NOMO-1 treated with DMSO at 0.1 percent for 48 hours (cell line): ENCODE measurements around the gene ARMH3.
"Not testable (repeated sequence)": the region's sequence is repeated elsewhere in the genome, so short reads cannot be mapped to it uniquely, and the experiment has no call there.

ENCODE experiments used
- DNase-seq: peaks from one replicate; lab custom pipeline; 2025; ENCODE audit not compliant: unreplicated experiment; lab: John Stamatoyannopoulos, UW

The ARMH3 gene

GRCh38 chr10:102046095-102046494 is 9.9 kb downstream of the ARMH3 start:
- no peak for DNase-seq

- no peak for DNase-seq
These were observed 10.7 kb downstream of the ARMH3 start for GRCh38 chr10:102045292-102045691.

GRCh38 chr10:102040305-102041050 is 15.5 kb downstream of the ARMH3 start:
- no peak for DNase-seq

GRCh38 chr10:102038410-102038809 is 17.6 kb downstream of the ARMH3 start:
- DNase-seq, result no peak

- DNase-seq, result not testable (repeated sequence)
These were observed 20.2 kb downstream of the ARMH3 start for GRCh38 chr10:102035807-102036206.

- DNase-seq, result no peak
These were observed 22.2 kb downstream of the ARMH3 start for GRCh38 chr10:102033787-102034186.

GRCh38 chr10:102027261-102027660 is 28.7 kb downstream of the ARMH3 start:
- DNase-seq, result no peak

GRCh38 chr10:102024799-102025198 is 31.2 kb downstream of the ARMH3 start:
- DNase-seq, result peak; percentile 94

- DNase-seq, result no peak
These were observed 35.0 kb downstream of the ARMH3 start for GRCh38 chr10:102020938-102021337.

GRCh38 chr10:102017295-102017694 is 38.7 kb downstream of the ARMH3 start:
- DNase-seq, result no peak

- DNase-seq, result no peak
These were observed 39.6 kb downstream of the ARMH3 start for GRCh38 chr10:102016416-102016815.

GRCh38 chr10:102010961-102011360 is 45.0 kb downstream of the ARMH3 start:
- DNase-seq, result no peak

GRCh38 chr10:102009801-102010425 is 46.1 kb downstream of the ARMH3 start:
- peak; percentile 85 for DNase-seq

- peak; percentile 25 for DNase-seq
These were observed 48.2 kb downstream of the ARMH3 start for GRCh38 chr10:102007796-102008195.

- DNase-seq, result not testable (repeated sequence)
These were observed 48.9 kb downstream of the ARMH3 start for GRCh38 chr10:102007031-102007430.

GRCh38 chr10:102004376-102004775 is 51.6 kb downstream of the ARMH3 start:
- DNase-seq, result no peak

GRCh38 chr10:102003541-102003940 is 52.4 kb downstream of the ARMH3 start:
- no peak for DNase-seq

- no peak for DNase-seq
These were observed 54.4 kb downstream of the ARMH3 start for GRCh38 chr10:102001435-102002068.

- DNase-seq, result no peak
These were observed 58.2 kb downstream of the ARMH3 start for GRCh38 chr10:101997803-101998202.

GRCh38 chr10:101995451-101996063 is 60.4 kb downstream of the ARMH3 start:
- DNase-seq, result no peak

GRCh38 chr10:101993651-101994200 is 62.2 kb downstream of the ARMH3 start:
- DNase-seq, result no peak
